ENCODE data around the gene FGFR2.

GRCh38 chr10:121435099-121435875, 163.0 kb downstream of the FGFR2 start:
- TF ChIP-seq, protein P1, sequence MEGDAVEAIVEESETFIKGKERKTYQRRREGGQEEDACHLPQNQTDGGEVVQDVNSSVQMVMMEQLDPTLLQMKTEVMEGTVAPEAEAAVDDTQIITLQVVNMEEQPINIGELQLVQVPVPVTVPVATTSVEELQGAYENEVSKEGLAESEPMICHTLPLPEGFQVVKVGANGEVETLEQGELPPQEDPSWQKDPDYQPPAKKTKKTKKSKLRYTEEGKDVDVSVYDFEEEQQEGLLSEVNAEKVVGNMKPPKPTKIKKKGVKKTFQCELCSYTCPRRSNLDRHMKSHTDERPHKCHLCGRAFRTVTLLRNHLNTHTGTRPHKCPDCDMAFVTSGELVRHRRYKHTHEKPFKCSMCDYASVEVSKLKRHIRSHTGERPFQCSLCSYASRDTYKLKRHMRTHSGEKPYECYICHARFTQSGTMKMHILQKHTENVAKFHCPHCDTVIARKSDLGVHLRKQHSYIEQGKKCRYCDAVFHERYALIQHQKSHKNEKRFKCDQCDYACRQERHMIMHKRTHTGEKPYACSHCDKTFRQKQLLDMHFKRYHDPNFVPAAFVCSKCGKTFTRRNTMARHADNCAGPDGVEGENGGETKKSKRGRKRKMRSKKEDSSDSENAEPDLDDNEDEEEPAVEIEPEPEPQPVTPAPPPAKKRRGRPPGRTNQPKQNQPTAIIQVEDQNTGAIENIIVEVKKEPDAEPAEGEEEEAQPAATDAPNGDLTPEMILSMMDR (conservative IDR thresholded peaks at IDR 0.05 in 1 of 2, IDR thresholded peaks at IDR 0.05 in 1 of 2; ENCODE audit: extremely low read depth in 1 of 2, insufficient read depth in 1 of 2, low read depth in 1 of 2, low read length in 2 of 2): no peak
- no peak for TF ChIP-seq EZH2 (IDR thresholded peaks at IDR 0.05; ENCODE audit: borderline replicate concordance, low read length)

All from mammary epithelial cell (primary cell).